COLO668 (cell line): Measurements from ENCODE around the gene RPN2.

ENCODE experiments used
- DNase-seq: peaks from one replicate; lab custom pipeline; 2025; ENCODE audit not compliant: unreplicated experiment; lab: John Stamatoyannopoulos, UW

RPN2 gene

GRCh38 chr20:37288091-37288490, 109.0 kb downstream of the RPN2 start:
- DNase-seq, result no peak

- no peak for DNase-seq
Observed at GRCh38 chr20:37290158-37290810, 111.2 kb downstream of the RPN2 start.
